Measurements from ENCODE around the gene ARHGEF1.
"Not testable (repeated sequence)": the region's sequence is repeated elsewhere in the genome, so short reads cannot be mapped to it uniquely, and the experiment has no call there.

ARHGEF1 gene

GRCh38 chr19:41861846-41862245, 21.1 kb upstream of the ARHGEF1 start:
- DNase-seq (ENCODE audit: low read depth in 2 of 2, low spot score in 1 of 2): no peak

GRCh38 chr19:41862445-41862986, 20.5 kb upstream of the ARHGEF1 start:
- DNase-seq (ENCODE audit: low read depth in 2 of 2, low spot score in 1 of 2): no peak

- no peak for DNase-seq (ENCODE audit: low read depth in 2 of 2, low spot score in 1 of 2)
Measured at GRCh38 chr19:41863209-41863931, 19.6 kb upstream of the ARHGEF1 start.

- DNase-seq (ENCODE audit: low read depth in 2 of 2, low spot score in 1 of 2): no peak
Measured at GRCh38 chr19:41864374-41864773, 18.6 kb upstream of the ARHGEF1 start.

- no peak for DNase-seq (ENCODE audit: low read depth in 2 of 2, low spot score in 1 of 2)
Measured at GRCh38 chr19:41866284-41866683, 16.7 kb upstream of the ARHGEF1 start.

- no peak for DNase-seq (ENCODE audit: low read depth in 2 of 2, low spot score in 1 of 2)
Measured at GRCh38 chr19:41868120-41868988, 14.6 kb upstream of the ARHGEF1 start.

- no peak for DNase-seq (ENCODE audit: low read depth in 2 of 2, low spot score in 1 of 2)
Measured at GRCh38 chr19:41868989-41869300, 14.0 kb upstream of the ARHGEF1 start.

- DNase-seq (ENCODE audit: low read depth in 2 of 2, low spot score in 1 of 2): no peak
Measured at GRCh38 chr19:41869374-41869955, 13.5 kb upstream of the ARHGEF1 start.

GRCh38 chr19:41870401-41870873, 12.5 kb upstream of the ARHGEF1 start:
- no peak for DNase-seq (ENCODE audit: low read depth in 2 of 2, low spot score in 1 of 2)

GRCh38 chr19:41871573-41872383, 11.2 kb upstream of the ARHGEF1 start:
- DNase-seq (ENCODE audit: low read depth in 2 of 2, low spot score in 1 of 2): no peak

- DNase-seq (ENCODE audit: low read depth in 2 of 2, low spot score in 1 of 2): no peak
Measured at GRCh38 chr19:41872384-41872774, 10.6 kb upstream of the ARHGEF1 start.

GRCh38 chr19:41872775-41873647, 10.0 kb upstream of the ARHGEF1 start:
- DNase-seq (ENCODE audit: low read depth in 2 of 2, low spot score in 1 of 2): no peak

- DNase-seq (ENCODE audit: low read depth in 2 of 2, low spot score in 1 of 2): not testable (repeated sequence)
Measured at GRCh38 chr19:41875973-41876372, 7.0 kb upstream of the ARHGEF1 start.

GRCh38 chr19:41876847-41877832, 5.8 kb upstream of the ARHGEF1 start, which contains the start of gene CD79A:
TSS of gene CD79A (plus strand) at chr19:41877279. CDS start at chr19:41877305, 26 bp downstream.
- DNase-seq (ENCODE audit: low read depth in 2 of 2, low spot score in 1 of 2): no peak

- no peak for DNase-seq (ENCODE audit: low read depth in 2 of 2, low spot score in 1 of 2)
Measured at GRCh38 chr19:41877916-41878905, 4.8 kb upstream of the ARHGEF1 start.

GRCh38 chr19:41879080-41879479, 3.9 kb upstream of the ARHGEF1 start:
- no peak for DNase-seq (ENCODE audit: low read depth in 2 of 2, low spot score in 1 of 2)

- no peak for DNase-seq (ENCODE audit: low read depth in 2 of 2, low spot score in 1 of 2)
Measured at GRCh38 chr19:41879670-41880328, 3.2 kb upstream of the ARHGEF1 start.

All from stimulated activated CD8-positive, alpha-beta memory T cell treated with anti-CD3 and anti-CD28 coated beads, Interleukin-4, amount 100 ng/mL, for 1 hour (primary cell).